ENCODE measurements around the gene TRIM17.

Gene TRIM17

DNA sequence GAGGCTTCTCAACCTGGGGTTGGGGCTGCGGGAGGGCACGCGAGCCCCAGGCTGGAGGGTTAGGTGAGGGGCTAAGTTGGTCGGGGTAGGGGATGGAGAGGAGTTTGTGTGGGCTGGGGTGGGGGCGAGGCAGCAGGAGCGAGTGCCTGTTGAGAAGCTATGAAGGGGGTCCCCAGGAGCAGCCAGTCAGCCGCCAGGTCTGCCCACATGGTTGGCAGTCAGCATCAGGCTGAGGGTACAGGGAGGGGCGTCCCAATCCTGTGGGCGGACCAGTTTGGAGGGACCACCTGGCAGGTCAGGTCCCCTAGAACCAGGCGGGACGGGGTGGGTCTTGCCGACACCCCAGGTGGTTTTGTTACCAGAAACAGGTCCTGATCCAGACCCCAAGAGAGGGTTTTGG is 400 bp upstream of the TRIM17 start:
- DNase-seq (ENCODE audit: low spot score) = no peak

GRCh38 chr1:228415853-228416216 is 826 bp downstream of the TRIM17 start:
- no peak for DNase-seq (ENCODE audit: low spot score)

GRCh38 chr1:228415221-228415620 is 1.4 kb downstream of the TRIM17 start:
- DNase-seq (ENCODE audit: low spot score) = no peak

DNA sequence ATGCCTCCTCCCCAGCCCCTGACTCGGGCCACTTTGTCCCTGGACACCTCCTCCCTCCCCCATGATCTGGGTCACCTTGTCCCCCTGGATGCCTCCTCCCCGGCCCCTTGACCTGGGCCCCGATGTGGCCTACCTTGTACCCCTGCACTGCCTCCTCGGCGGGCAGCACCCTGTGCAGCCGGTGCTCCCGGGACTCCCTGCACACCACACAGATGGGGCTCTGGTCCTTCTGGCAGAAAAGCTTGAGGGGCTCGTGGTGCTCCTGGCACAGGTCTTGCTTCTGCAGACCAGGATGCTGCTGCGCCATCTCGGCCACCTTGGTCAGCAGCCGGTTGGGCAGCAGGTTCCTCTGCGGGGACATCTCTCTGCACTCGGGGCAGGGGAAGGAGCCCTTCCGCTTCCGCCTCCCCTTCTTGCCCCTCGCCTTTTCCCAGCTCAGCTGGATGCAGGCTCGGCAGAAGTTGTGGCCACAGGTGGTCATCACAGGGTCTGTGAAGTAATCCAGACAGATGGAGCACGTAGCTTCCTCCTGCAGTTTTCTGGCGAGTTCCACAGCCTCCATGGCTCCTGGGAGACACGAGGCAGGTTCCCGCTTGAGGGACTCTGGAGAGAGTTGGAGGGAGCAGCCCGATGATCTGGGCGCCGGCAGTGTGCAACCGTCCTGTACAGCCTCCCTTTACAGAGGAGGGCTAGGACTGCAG is 2.0 kb downstream of the TRIM17 start:
- DNase-seq (ENCODE audit: low spot score) = no peak

GRCh38 chr1:228413241-228414010 is 3.2 kb downstream of the TRIM17 start:
- no peak for DNase-seq (ENCODE audit: low spot score)

GRCh38 chr1:228411548-228412430 is 4.9 kb downstream of the TRIM17 start:
- no peak for DNase-seq (ENCODE audit: low spot score)

- DNase-seq (ENCODE audit: low spot score) = no peak
Observed at GRCh38 chr1:228411121-228411520, 5.5 kb downstream of the TRIM17 start.

DNA sequence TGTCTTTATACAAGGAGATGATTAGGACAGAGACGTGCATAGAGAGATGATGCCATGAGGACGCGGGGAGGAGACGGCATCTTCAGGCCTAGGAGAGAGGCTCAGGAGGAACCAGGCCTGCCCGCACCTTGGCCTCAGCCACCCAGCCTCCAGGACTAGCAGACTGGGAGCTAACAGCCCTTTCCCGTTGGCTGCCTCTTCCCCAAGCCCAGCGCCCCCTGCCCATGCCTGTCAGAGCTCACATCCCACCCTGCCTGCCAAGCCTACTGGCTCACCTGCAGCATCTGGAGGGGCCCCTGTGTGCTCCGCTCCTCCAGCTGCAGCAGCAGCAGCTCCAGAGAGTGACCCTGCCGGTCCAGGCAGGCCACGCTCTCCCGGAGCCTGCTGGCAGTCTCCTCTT is 6.0 kb downstream of the TRIM17 start:
- DNase-seq (ENCODE audit: low spot score) = no peak

GRCh38 chr1:228410015-228410414 is 6.6 kb downstream of the TRIM17 start:
- no peak for DNase-seq (ENCODE audit: low spot score)

DNA sequence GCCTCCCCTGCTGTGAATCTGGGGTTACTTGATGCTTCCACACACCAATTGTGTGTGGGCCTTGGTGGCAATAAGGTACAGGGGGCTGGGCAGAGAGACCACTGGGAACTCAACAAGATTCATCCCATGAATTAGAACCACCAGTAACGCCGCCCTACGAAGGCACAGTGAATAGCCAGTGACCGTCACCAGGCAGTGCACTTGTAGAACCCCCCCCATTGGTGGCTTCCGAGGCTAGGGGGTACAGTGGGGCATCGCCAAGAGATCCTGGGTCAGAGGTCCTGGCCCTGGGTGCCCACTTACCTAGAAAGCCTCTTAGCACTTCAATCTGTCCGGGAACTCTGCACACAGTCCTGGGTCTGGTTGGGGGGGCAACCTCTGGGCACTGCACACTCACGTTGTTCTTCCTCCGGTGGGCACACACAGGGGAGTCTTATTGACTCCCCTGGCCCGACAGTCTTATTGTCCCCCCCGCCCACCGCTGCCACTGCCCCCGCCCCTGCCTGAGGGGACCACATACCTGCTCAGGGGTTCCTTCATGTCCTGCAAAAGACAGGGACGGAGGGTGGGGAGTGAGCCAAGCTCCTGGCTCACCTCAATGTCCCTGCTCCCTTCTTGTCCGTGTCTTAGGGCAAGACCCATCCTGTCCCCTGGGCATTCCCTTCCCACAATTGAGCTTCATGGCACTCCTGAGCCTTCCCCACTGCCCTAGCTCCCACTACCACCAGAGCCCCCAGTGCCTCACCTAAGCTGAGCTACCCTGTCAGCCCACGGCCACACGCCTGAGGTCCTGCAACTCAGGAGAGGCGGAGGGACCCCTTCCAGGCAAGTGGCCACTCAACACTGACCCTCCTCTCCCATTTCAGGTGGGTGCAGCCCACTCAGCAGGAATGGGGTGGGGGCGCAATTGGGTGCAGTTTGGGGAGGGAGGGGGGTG is 7.5 kb downstream of the TRIM17 start:
- DNase-seq (ENCODE audit: low spot score) = no peak

DNA sequence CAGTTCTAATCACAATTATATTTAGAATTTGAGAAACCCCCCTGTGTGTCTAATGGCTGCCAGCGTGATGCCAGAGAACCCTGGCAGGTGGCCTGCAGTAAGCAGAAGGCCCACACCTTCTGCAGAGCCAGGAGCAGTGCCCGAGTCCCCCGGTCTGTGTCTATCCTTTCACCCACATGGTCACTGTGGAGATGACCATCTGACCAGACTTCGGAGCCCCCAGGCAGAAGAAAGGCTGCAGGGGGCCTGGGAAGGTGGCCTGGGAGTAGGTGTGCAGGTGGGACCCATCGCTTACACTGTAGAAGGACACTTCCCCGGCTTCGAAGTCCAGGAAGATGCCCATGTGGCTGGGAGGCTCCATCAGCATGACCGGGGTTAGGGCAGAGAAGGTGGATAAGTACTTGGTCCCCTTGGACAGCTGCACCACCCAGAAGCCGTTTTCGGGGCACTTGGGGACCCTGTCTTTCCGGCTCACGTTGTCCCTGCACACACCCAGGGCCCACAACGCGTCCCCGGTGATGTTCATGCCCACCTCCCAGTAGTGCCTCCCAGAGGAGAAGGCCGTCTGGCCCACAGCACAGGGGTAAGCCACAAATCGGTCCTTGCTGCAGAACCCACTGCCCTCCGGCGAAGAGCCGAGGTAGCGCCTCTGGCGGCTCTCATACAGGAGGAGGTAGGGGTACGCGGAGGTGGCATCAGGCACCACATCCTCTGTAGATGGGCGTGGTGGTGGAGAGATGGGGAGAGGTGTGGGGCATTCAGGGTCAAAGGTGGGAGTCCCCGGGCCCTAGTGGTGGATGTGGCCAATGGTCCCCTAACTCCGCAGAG is 8.4 kb downstream of the TRIM17 start:
- no peak for DNase-seq (ENCODE audit: low spot score)

- DNase-seq (ENCODE audit: low spot score) = no peak
Observed at GRCh38 chr1:228407106-228408040, 9.3 kb downstream of the TRIM17 start.

GRCh38 chr1:228405979-228406228 is 10.8 kb downstream of the TRIM17 start:
- DNase-seq (ENCODE audit: low spot score) = no peak

DNA sequence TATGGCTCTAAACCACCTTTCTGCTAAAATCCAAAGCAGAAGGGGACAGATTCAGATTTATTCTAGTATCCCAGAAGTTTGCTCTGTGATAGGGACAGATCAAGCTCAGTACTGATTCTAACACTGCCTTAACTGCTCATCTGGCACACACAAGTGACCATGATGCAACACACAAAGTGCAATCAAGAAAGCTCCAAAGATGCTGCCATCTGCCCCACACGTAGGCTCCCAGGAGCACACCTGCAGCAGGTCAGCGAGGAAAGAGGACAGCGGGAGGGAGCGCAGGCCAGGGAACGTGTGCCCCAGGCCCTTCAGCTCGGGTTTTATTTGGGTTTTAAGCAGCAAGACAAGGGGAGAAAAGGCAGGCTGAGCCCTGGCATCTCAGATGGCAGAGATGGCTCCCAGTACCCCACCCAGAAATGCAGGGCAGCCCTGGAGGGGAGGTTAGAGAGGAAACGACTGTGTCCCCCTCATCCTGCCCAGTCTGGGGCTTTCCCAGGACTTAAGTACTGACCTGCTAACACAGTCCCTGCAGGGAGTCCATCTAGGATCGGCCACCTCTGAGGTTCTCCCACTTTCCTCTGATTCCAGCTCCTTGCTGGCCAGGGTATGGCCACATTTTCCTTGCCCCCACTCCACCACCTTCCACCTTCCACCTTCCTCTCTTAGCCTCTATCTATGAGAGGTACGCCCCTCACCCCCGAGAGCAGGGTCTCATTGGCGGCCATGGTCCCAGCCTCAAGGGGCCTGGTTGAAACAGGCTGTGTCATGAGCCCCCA is 11.3 kb downstream of the TRIM17 start:
- no peak for DNase-seq (ENCODE audit: low spot score)

GRCh38 chr1:228404107-228404720 is 12.4 kb downstream of the TRIM17 start:
- DNase-seq (ENCODE audit: low spot score) = no peak

GRCh38 chr1:228403231-228403631 is 13.4 kb downstream of the TRIM17 start:
- DNase-seq (ENCODE audit: low spot score) = no peak

DNA sequence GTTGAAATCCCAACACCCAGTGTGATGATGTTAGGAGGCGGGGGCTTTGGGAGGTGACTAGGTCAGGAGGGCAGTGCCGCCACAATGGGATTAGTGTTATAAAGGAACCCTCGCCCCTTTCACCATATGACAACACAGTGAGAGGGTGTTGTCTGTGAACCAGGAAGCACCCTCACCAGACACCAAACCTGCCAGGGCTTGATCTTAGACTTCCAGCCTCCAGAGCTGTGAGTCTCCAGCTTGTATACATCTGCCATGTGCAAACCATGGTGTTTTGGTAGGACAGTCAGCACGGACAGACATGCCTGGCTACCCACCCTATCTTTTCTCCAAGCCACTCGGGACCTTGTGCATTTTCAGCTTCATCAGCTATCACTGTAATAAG is 14.0 kb downstream of the TRIM17 start:
- no peak for DNase-seq (ENCODE audit: low spot score)

- no peak for DNase-seq (ENCODE audit: low spot score)
Observed at GRCh38 chr1:228401782-228402640, 14.7 kb downstream of the TRIM17 start.
